Measurements from ENCODE around the gene TPP2.

DNA sequence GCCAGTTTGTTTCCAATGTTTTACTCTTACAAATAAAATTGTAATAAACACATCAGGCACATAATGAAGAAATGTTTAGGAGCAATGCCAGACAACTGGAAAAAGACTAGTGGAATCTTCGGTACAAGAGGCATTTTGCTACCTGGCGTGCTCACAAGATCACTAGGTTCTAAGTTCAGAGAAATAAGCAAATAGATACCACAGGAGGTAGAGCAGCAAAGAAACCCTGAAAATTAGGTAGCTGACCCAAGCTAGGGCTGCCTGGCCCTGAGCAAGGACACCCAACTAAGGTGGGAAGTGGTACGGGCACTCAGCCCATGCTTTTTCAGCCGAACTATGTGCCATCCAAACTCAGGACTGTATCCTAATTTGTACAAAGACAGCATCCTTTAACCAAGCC, 32.2 kb upstream of the TPP2 start:
- TF ChIP-seq, protein P1, sequence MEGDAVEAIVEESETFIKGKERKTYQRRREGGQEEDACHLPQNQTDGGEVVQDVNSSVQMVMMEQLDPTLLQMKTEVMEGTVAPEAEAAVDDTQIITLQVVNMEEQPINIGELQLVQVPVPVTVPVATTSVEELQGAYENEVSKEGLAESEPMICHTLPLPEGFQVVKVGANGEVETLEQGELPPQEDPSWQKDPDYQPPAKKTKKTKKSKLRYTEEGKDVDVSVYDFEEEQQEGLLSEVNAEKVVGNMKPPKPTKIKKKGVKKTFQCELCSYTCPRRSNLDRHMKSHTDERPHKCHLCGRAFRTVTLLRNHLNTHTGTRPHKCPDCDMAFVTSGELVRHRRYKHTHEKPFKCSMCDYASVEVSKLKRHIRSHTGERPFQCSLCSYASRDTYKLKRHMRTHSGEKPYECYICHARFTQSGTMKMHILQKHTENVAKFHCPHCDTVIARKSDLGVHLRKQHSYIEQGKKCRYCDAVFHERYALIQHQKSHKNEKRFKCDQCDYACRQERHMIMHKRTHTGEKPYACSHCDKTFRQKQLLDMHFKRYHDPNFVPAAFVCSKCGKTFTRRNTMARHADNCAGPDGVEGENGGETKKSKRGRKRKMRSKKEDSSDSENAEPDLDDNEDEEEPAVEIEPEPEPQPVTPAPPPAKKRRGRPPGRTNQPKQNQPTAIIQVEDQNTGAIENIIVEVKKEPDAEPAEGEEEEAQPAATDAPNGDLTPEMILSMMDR (IDR thresholded peaks at IDR 0.05; ENCODE audit: low read depth, low read length), result no peak
- TF ChIP-seq EZH2phosphoT487 (IDR thresholded peaks at IDR 0.05; ENCODE audit: low read depth), result no peak
